Panc1 (cell line): Measurements from ENCODE around the gene PANX2. TPM values are rescaled to one million over a fixed set of nuclear protein-coding genes. Genes with fewer than 3 reads are reported as not detected.

Experiments used
- ATAC-seq: fragments of 200-7000 bp; cut with Tn5 transposase; 2 replicates; pipeline ENCODE4 v1.9.1; 2020; ENCODE audit warnings: mild to moderate bottlenecking, moderate library complexity
- BruUV-seq: library from RNA; stranded (reverse); fragments of 400-500 nt; replicated peaks from 2 replicates; lab custom pipeline; 2021; lab: Mats Ljungman, UMichigan
- CTCF ChIA-PET: fragments of 300-600 bp; sonication (Branson Sonifier 250); formaldehyde crosslinking; loops from one replicate; lab custom pipeline; 2022; ENCODE audit warnings: antibody characterized with exemption; lab: Charles Lee
- POLR2A ChIA-PET: fragments of 300-600 bp; sonication (Branson Sonifier 250); formaldehyde crosslinking; loops from one replicate; lab custom pipeline; 2022; ENCODE audit warnings: antibody characterized with exemption; lab: Charles Lee
- DNase-seq: peaks from one replicate; pipeline ENCODE4 v3.0.0-alpha.2; 2010; ENCODE audit warnings: low read depth, low spot score
- H3K27ac ChIP-seq: 2 replicates; pipeline ENCODE4 v1.5.1; 2011; ENCODE audit warnings: mild to moderate bottlenecking, low read length, inconsistent platforms
- H3K27me3 ChIP-seq: fragments of 200-500 bp; sonication (Bioruptor generic); 2 replicates; pipeline ENCODE4 v1.6.0; 2014; ENCODE audit warnings: low read length, inconsistent platforms; ENCODE audit not compliant: control insufficient read depth, insufficient read depth
- H3K36me3 ChIP-seq: fragments of 200-500 bp; sonication (Bioruptor generic); 2 replicates; pipeline ENCODE4 v1.5.1; 2014; ENCODE audit warnings: inconsistent platforms, mild to moderate bottlenecking, low read length, moderate library complexity; ENCODE audit not compliant: control insufficient read depth, insufficient read depth
- H3K4me1 ChIP-seq: 2 replicates; pipeline ENCODE4 v1.5.1; 2011; ENCODE audit warnings: inconsistent platforms, mild to moderate bottlenecking, low read length, moderate library complexity; ENCODE audit not compliant: control insufficient read depth, insufficient read depth
- H3K4me3 ChIP-seq, 2 experiments: 2 replicates each; pipeline ENCODE4 v1.5.1; 2011 to 2012; ENCODE audit warnings: low read depth in 2 of 2, low read length in 2 of 2, mild to moderate bottlenecking in 2 of 2, inconsistent platforms in 1 of 2, moderate library complexity in 1 of 2
- H3K9me3 ChIP-seq: fragments of 200-500 bp; sonication (Bioruptor generic); 2 replicates; pipeline ENCODE4 v1.5.1; 2014; ENCODE audit warnings: low read depth, mild to moderate bottlenecking, inconsistent platforms, low read length, moderate library complexity; ENCODE audit not compliant: control insufficient read depth, insufficient read depth
- CTCF ChIP-seq: fragments of 450-650 bp; IDR thresholded peaks from 2 replicates; pipeline ENCODE4 v1.5.1; 2017; ENCODE audit warnings: mild to moderate bottlenecking
- POLR2AphosphoS5 ChIP-seq: IDR thresholded peaks from 2 replicates; pipeline ENCODE4 v1.6.1; 2012; ENCODE audit warnings: mild to moderate bottlenecking, low read depth, low read length, moderate library complexity
- REST ChIP-seq, 2 experiments: IDR thresholded peaks; 2 replicates each; pipeline ENCODE4 v1.6.1; 2011 to 2012; ENCODE audit warnings: low read depth in 2 of 2, control low read depth in 1 of 2, low read length in 1 of 2, mild to moderate bottlenecking in 1 of 2, moderate library complexity in 1 of 2; ENCODE audit not compliant: insufficient read depth in 1 of 2
- SIN3A ChIP-seq: IDR thresholded peaks from 2 replicates; pipeline ENCODE4 v1.6.1; 2012; ENCODE audit warnings: low read depth, mild to moderate bottlenecking, low read length, moderate library complexity, borderline replicate concordance; ENCODE audit not compliant: insufficient read depth
- TCF7L2 ChIP-seq: IDR thresholded peaks from 2 replicates; pipeline ENCODE4 v1.6.1; 2011; ENCODE audit warnings: mild to moderate bottlenecking, low read depth, low read length, inconsistent platforms
- in situ Hi-C: cut with HindIII; loops from 2 replicates; pipeline ENCODE4 v1.10.0; 2016; ENCODE audit warnings: low sequenced_read_pairs, low pct_unique_long_range_greater_than_20kb
- intact Hi-C: fragments of 100-400 bp; cut with micrococcal nuclease; formaldehyde crosslinking; loops from one replicate; pipeline ENCODE4 v1.10.0; 2022; ENCODE audit not compliant: unreplicated experiment
- total RNA-seq: library from RNA; stranded (reverse); gene quantifications from one replicate; pipeline ENCODE4 v1.2.1, GENCODE V29; 2021; ENCODE audit not compliant: unreplicated experiment

The PANX2 gene
- total RNA-seq, 1 experiment from 2014 or later: 0.77 TPM

GRCh38 chr22:50160947-50161346 lies 9.6 kb upstream of the PANX2 start:
- Histone ChIP-seq H3K36me3 (no peaks in the 10 kb centered on the region), H3K9me3 (no peaks in the 10 kb centered on the region), H3K4me3 (no peak overlapping the region), H3K4me1 (no peaks in the 10 kb centered on the region), H3K27me3 (no peaks in the 10 kb centered on the region), H3K27ac (no peak overlapping the region)
- BruUV-seq: no TSS peak
- ATAC-seq: no peak
- TF ChIP-seq REST (IDR thresholded peaks at IDR 0.05; ENCODE audit: insufficient read depth in 1 of 2, low read depth in 2 of 2, low read length in 1 of 2): no peak
- TF ChIP-seq TCF7L2: no peak
- no peak for TF ChIP-seq POLR2AphosphoS5
- TF ChIP-seq SIN3A: no peak
- TF ChIP-seq CTCF: no peak
- DNase-seq: no peak
- ChIA-PET CTCF (no interaction called here), POLR2A (no interaction called here)
- in situ Hi-C loops (no loop called here), intact Hi-C loops (no loop called here)

GRCh38 chr22:50161508-50162390 lies 8.8 kb upstream of the PANX2 start:
- ChIA-PET CTCF (no interaction called here), POLR2A (no interaction called here)
- H3K27ac ChIP-seq: no peak overlapping the region
- in situ Hi-C loops: no loop called here
- DNase-seq (no peak), ATAC-seq (no peak)
- no peaks in the 10 kb centered on the region for H3K9me3 ChIP-seq
- H3K27me3 ChIP-seq: no peaks in the 10 kb centered on the region
- no peak overlapping the region for H3K4me3 ChIP-seq
- no TSS peak for BruUV-seq
- H3K4me1 ChIP-seq: no peaks in the 10 kb centered on the region
- TF ChIP-seq TCF7L2: no peak
- TF ChIP-seq REST (IDR thresholded peaks at IDR 0.05; ENCODE audit: insufficient read depth in 1 of 2, low read depth in 2 of 2, low read length in 1 of 2): no peak
- no peak for TF ChIP-seq POLR2AphosphoS5
- no peak for TF ChIP-seq SIN3A
- TF ChIP-seq CTCF: no peak
- intact Hi-C loops: no loop called here
- no peaks in the 10 kb centered on the region for H3K36me3 ChIP-seq
